B cell (primary cell): ENCODE data around the gene HOXB4. TPM values are rescaled to one million over a fixed set of nuclear protein-coding genes. Genes with fewer than 3 reads are reported as not detected.

Source experiments
- ATAC-seq: fragments of 200-7000 bp; cut with Tn5 transposase; one replicate; pipeline ENCODE4 v1.10.0; 2021; ENCODE audit warnings: low read depth, mild to moderate bottlenecking, moderate number of reproducible peaks, moderate library complexity
- CTCF ChIA-PET: fragments of 350-600 bp; sonication (Branson Sonifier 250); formaldehyde crosslinking; loops from one replicate; lab custom pipeline; 2021; ENCODE audit warnings: antibody characterized with exemption, inconsistent platforms; lab: Charles Lee
- POLR2A ChIA-PET: fragments of 350-600 bp; sonication (Branson Sonifier 250); formaldehyde crosslinking; loops from one replicate; lab custom pipeline; 2021; ENCODE audit warnings: antibody characterized with exemption; lab: Charles Lee
- DNase-seq: peaks from one replicate; pipeline ENCODE4 v3.0.0; 2013
- H2AFZ ChIP-seq: 2 replicates; pipeline ENCODE4 v1.6.1; 2012; ENCODE audit warnings: mild to moderate bottlenecking, low read depth, low read length; ENCODE audit not compliant: insufficient read depth, poor library complexity, severe bottlenecking
- H3K27ac ChIP-seq, 2 donors: 1 replicate in 1 of 2; 2 replicates in 1 of 2; pipeline ENCODE4 v1.5.1; 2012 to 2013; ENCODE audit warnings: low read length in 2 of 2, mild to moderate bottlenecking in 2 of 2, moderate library complexity in 1 of 2
- H3K27me3 ChIP-seq, 4 experiments: fragments of 200-600 bp in 1 of 4; sonication (generic) in 1 of 4; replicated peaks in 1 of 4; 1 replicate in 2 of 4; 2 replicates in 2 of 4; pipeline versions ENCODE4 v1.6.1 to v1.7.0; 2013 to 2016; ENCODE audit warnings: low read length in 3 of 4, mild to moderate bottlenecking in 2 of 4, mixed read lengths in 1 of 4, moderate library complexity in 1 of 4; ENCODE audit not compliant: insufficient read depth in 4 of 4, control insufficient read depth in 3 of 4; ENCODE audit errors: control extremely low read depth in 1 of 4
- H3K36me3 ChIP-seq, 2 experiments: replicated peaks in 1 of 2; 1 replicate in 1 of 2; 2 replicates in 1 of 2; pipeline versions ENCODE4 v1.6.1 to v1.7.1; 2013; ENCODE audit warnings: low read length in 1 of 2; ENCODE audit not compliant: insufficient read depth in 2 of 2, control insufficient read depth in 1 of 2; ENCODE audit errors: control extremely low read depth in 1 of 2, extremely low read depth in 1 of 2
- H3K4me1 ChIP-seq, 2 donors: fragments of 200-600 bp in 1 of 2; sonication (generic) in 1 of 2; 1 replicate in 1 of 2; 2 replicates in 1 of 2; pipeline versions ENCODE4 v1.5.1 to v1.6.1; 2013 to 2017; ENCODE audit warnings: low read length in 2 of 2; ENCODE audit not compliant: control insufficient read depth in 2 of 2, insufficient read depth in 2 of 2
- H3K4me2 ChIP-seq: replicated peaks from 2 replicates; pipeline ENCODE3; 2012; ENCODE audit warnings: mild to moderate bottlenecking, low read depth, low read length; ENCODE audit not compliant: poor library complexity, severe bottlenecking
- H3K4me3 ChIP-seq, 5 experiments: fragments of 200-600 bp in 1 of 5; sonication (generic) in 1 of 5; 1 replicate in 3 of 5; 2 replicates in 2 of 5; pipeline versions ENCODE4 v1.5.1 to v1.7.0; 2011 to 2016; ENCODE audit warnings: low read length in 4 of 5, mild to moderate bottlenecking in 4 of 5, low read depth in 2 of 5, control low read depth in 1 of 5, moderate library complexity in 1 of 5; ENCODE audit not compliant: insufficient read depth in 1 of 5; ENCODE audit errors: control extremely low read depth in 1 of 5, extremely low read depth in 1 of 5
- H3K79me2 ChIP-seq: fragments of 200-600 bp; sonication (generic); one replicate; pipeline ENCODE4 v1.6.0; 2016; ENCODE audit warnings: low read length; ENCODE audit not compliant: control insufficient read depth, insufficient read depth
- H3K9ac ChIP-seq: fragments of 200-600 bp; sonication (generic); 2 replicates; pipeline ENCODE4 v1.6.1; 2017; ENCODE audit warnings: mild to moderate bottlenecking, low read length, moderate library complexity
- H3K9me3 ChIP-seq, 3 donors: one replicate each; pipeline versions ENCODE4 v1.6.1 to v1.7.1; 2013; ENCODE audit warnings: low read length in 2 of 3; ENCODE audit not compliant: control insufficient read depth in 2 of 3, insufficient read depth in 1 of 3; ENCODE audit errors: control extremely low read depth in 1 of 3
- H4K20me1 ChIP-seq: 2 replicates; pipeline ENCODE4 v1.6.0; 2012; ENCODE audit warnings: mild to moderate bottlenecking, low read length; ENCODE audit not compliant: insufficient read depth, control insufficient read depth, poor library complexity, severe bottlenecking
- H3K27ac Mint-ChIP-seq: one replicate; pipeline ENCODE4 v1.8.0; 2021; ENCODE audit warnings: mixed read lengths
- H3K27me3 Mint-ChIP-seq: one replicate; pipeline ENCODE4 v1.8.0; 2021; ENCODE audit warnings: mixed read lengths
- H3K4me1 Mint-ChIP-seq: one replicate; pipeline ENCODE4 v1.8.0; 2021; ENCODE audit warnings: mixed read lengths
- H3K4me3 Mint-ChIP-seq: one replicate; pipeline ENCODE4 v1.8.0; 2021; ENCODE audit warnings: mixed read lengths
- H3K9me3 Mint-ChIP-seq: one replicate; pipeline ENCODE4 v1.8.0; 2022; ENCODE audit warnings: mixed read lengths; ENCODE audit not compliant: insufficient read depth
- EZH2 ChIP-seq: IDR thresholded peaks from 2 replicates; pipeline ENCODE4 v1.6.1; 2012; ENCODE audit warnings: borderline replicate concordance, low read depth, mild to moderate bottlenecking, moderate library complexity, low read length; ENCODE audit not compliant: insufficient read depth, poor library complexity, severe bottlenecking
- WGBS: methylation state at CpG from one replicate; pipeline ENCODE4 v1.1.5; 2013; ENCODE audit warnings: missing lambda C conversion rate; ENCODE audit not compliant: insufficient coverage; 5-methylcytosine and 5-hydroxymethylcytosine counted together
- intact Hi-C: fragments of 100-400 bp; cut with micrococcal nuclease; formaldehyde crosslinking; loops from one replicate; pipeline ENCODE4 v1.10.0; 2022
- polyA plus RNA-seq: library from polyadenylated mRNA; depleted of rRNA; stranded (reverse); fragments of >200 nt; gene quantifications from 2 replicates; pipeline ENCODE4 v1.2.3, GENCODE V29; 2012
- total RNA-seq, 2 donors: library from RNA; stranded (reverse); fragments of 120-200 nt in 1 of 2; gene quantifications; 1 replicate in 1 of 2; 2 replicates in 1 of 2; pipeline versions ENCODE4 v1.2.3 to v1.2.4, GENCODE V29; 2013 to 2022
- TF ChIP-seq, protein P1 (sequence below): fragments of 200-600 bp; IDR thresholded peaks from one replicate; pipeline ENCODE4 v1.8.0; 2022; ENCODE audit warnings: antibody characterized with exemption, mild to moderate bottlenecking

HOXB4 gene
- total and polyA plus RNA-seq, 2 donors (not counting 1 experiment from before 2014, with no cell fraction given), result 0.85 to 1.7 TPM

DNA sequence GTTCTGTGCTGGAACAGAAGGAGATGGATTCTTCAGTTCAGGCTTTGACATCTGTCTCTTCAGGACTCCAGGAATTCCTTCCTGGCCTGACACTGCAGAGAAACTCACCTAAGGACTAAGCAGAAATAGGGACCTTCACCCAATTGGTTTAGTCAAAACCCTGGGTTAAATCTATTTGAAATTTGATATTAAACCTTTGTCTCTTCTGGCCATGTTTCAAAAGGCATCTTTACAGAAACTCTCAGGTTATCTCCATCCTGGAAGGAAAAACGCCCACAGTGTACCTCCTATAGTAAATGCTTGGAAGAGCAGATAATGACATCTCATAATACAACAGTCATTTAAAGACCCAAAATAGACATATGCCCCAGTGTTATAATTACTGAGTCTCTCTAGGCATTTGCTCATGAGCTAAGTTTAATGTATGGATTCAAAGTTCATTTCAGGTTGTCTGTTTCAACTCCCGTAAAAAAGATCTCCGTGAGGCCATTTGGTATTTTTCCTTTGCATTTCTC lies 5.6 kb upstream of the HOXB4 start:
- Mint-ChIP-seq H3K27ac (no peak overlapping the region), H3K4me1 (peaks cover 49% of the 10 kb centered on the region), H3K4me3 (no peak overlapping the region), H3K27me3 (peaks cover 94% of the 10 kb centered on the region), H3K9me3 (no peaks in the 10 kb centered on the region)
- peaks cover 0 to 27% (median 0%) of the 10 kb centered on the region in 3 donors for H3K9me3 ChIP-seq
- H3K4me2 ChIP-seq, result no peak overlapping the region
- intact Hi-C loops, result no loop called here
- H3K27me3 ChIP-seq, result peaks cover 0 to 99% (median 90%) of the 10 kb centered on the region in 4 experiments
- ATAC-seq (no peak), DNase-seq (no peak)
- H3K36me3 ChIP-seq, result no peaks in the 10 kb centered on the region
- WGBS, result no CpG with 5 or more reads among the region's 3 CpGs
- H3K4me3 ChIP-seq, result no peak overlapping the region
- no peak overlapping the region for H2AFZ ChIP-seq
- peaks cover 50 to 60% of the 10 kb centered on the region in 2 donors for H3K4me1 ChIP-seq
- H4K20me1 ChIP-seq, result peaks cover 4% of the 10 kb centered on the region
- no peak overlapping the region for H3K27ac ChIP-seq
- no peak overlapping the region for H3K9ac ChIP-seq
- no peaks in the 10 kb centered on the region for H3K79me2 ChIP-seq
- CTCF ChIA-PET, result interaction anchor here (0.9 to 2.2 kb wide), 3 partner anchors 29 to 248 kb away, joined by 4 to 20 read pairs (median 4); no protein-coding TSS in a partner anchor
- TF ChIP-seq EZH2, result no peak
- TF ChIP-seq, protein P1, sequence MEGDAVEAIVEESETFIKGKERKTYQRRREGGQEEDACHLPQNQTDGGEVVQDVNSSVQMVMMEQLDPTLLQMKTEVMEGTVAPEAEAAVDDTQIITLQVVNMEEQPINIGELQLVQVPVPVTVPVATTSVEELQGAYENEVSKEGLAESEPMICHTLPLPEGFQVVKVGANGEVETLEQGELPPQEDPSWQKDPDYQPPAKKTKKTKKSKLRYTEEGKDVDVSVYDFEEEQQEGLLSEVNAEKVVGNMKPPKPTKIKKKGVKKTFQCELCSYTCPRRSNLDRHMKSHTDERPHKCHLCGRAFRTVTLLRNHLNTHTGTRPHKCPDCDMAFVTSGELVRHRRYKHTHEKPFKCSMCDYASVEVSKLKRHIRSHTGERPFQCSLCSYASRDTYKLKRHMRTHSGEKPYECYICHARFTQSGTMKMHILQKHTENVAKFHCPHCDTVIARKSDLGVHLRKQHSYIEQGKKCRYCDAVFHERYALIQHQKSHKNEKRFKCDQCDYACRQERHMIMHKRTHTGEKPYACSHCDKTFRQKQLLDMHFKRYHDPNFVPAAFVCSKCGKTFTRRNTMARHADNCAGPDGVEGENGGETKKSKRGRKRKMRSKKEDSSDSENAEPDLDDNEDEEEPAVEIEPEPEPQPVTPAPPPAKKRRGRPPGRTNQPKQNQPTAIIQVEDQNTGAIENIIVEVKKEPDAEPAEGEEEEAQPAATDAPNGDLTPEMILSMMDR, result no peak
- POLR2A ChIA-PET, result no interaction called here

DNA sequence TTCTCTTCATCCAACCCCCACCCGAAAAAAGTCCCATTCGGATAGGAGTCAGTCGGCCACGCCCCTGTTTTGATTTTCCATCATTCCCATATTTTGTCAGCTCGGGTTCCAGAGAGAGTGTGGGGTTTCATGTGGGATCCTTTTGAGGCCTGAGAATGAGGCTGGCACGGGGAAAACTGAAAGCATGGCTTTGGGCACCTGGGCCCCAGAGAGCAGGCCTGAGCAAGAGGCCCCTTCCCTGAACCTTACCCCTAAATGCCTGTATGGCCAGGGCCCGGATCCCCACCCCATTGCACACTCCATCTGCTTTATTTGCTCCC lies 4.6 kb upstream of the HOXB4 start:
- H3K4me1 Mint-ChIP-seq, result peaks cover 51% of the 10 kb centered on the region
- ATAC-seq, result no peak
- peak overlapping the region; percentile 90 for H3K4me2 ChIP-seq
- H3K79me2 ChIP-seq, result no peaks in the 10 kb centered on the region
- no peaks in the 10 kb centered on the region for H3K9me3 Mint-ChIP-seq
- H3K27ac ChIP-seq, result no peak overlapping the region
- 35% methylated on average over 3 of the region's 7 CpGs for WGBS
- peak; percentile 18 for DNase-seq
- peaks cover 88% of the 10 kb centered on the region for H3K27me3 Mint-ChIP-seq
- POLR2A ChIA-PET, result interaction anchor here (0.6 kb wide), 1 partner anchor 231 kb away, joined by 4 read pairs; no protein-coding TSS in a partner anchor
- H3K4me3 ChIP-seq, result peak overlapping the region in 1 of 5 experiments; percentile 59
- H3K27ac Mint-ChIP-seq, result no peak overlapping the region
- TF ChIP-seq EZH2, result no peak
- TF ChIP-seq, protein P1, result no peak
- no peaks in the 10 kb centered on the region for H3K36me3 ChIP-seq
- intact Hi-C loops, result no loop called here
- peaks cover 4% of the 10 kb centered on the region for H4K20me1 ChIP-seq
- peaks cover 0 to 93% (median 81%) of the 10 kb centered on the region in 4 experiments for H3K27me3 ChIP-seq
- H3K4me3 Mint-ChIP-seq, result peak overlapping the region; percentile 82
- H2AFZ ChIP-seq, result no peak overlapping the region
- H3K9me3 ChIP-seq, result peaks cover 0 to 29% (median 0%) of the 10 kb centered on the region in 3 donors
- CTCF ChIA-PET, result interaction anchor here (1.1 to 2.2 kb wide), 5 partner anchors 30 to 278 kb away, joined by 3 to 20 read pairs (median 3); no protein-coding TSS in a partner anchor
- H3K9ac ChIP-seq, result no peak overlapping the region
- peaks cover 53 to 62% of the 10 kb centered on the region in 2 donors for H3K4me1 ChIP-seq
